Prostate gland (tissue), 2 donors: ENCODE data around the gene NRF1.

ENCODE experiments used
- POLR2A ChIP-seq: fragments of 450-650 bp; IDR thresholded peaks from one replicate; pipeline ENCODE4 v1.6.1; 2016; ENCODE audit warnings: antibody characterized with exemption, mild to moderate bottlenecking
- POLR2AphosphoS5 ChIP-seq: sonication (generic); formaldehyde crosslinking; IDR thresholded peaks from one replicate; pipeline ENCODE4 v1.6.1; 2017; ENCODE audit warnings: antibody characterized with exemption
- TF ChIP-seq, protein P1 (sequence below), 4 experiments: fragments of 200-600 bp in 2 of 4; fragments of 450-650 bp in 2 of 4; sonication (generic) in 2 of 4; IDR thresholded peaks; 1 replicate in 3 of 4; 2 replicates in 1 of 4; pipeline ENCODE4 v1.5.1; 2016 to 2019; ENCODE audit warnings: antibody characterized with exemption in 4 of 4, mild to moderate bottlenecking in 2 of 4, moderate library complexity in 2 of 4

DNA sequence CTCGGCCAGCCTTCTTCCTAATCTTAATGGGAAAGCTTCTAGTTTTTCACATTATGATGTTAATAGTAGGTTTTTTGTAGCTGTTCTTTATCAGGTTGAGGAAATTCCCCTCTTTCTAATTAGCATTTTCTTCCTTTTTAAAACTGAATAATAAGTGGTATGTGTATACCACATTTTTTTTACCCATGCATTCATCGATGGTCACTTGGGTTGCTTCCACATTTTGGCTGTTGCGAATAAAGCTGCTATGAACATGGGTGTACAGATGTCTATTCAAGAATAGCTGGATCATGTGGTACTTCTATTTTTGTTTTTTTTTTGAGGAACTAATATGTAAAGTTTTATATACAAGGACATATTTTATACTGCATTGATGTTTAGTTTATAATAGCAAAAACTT lies 44.3 kb downstream of the NRF1 start:
- TF ChIP-seq, protein P1, sequence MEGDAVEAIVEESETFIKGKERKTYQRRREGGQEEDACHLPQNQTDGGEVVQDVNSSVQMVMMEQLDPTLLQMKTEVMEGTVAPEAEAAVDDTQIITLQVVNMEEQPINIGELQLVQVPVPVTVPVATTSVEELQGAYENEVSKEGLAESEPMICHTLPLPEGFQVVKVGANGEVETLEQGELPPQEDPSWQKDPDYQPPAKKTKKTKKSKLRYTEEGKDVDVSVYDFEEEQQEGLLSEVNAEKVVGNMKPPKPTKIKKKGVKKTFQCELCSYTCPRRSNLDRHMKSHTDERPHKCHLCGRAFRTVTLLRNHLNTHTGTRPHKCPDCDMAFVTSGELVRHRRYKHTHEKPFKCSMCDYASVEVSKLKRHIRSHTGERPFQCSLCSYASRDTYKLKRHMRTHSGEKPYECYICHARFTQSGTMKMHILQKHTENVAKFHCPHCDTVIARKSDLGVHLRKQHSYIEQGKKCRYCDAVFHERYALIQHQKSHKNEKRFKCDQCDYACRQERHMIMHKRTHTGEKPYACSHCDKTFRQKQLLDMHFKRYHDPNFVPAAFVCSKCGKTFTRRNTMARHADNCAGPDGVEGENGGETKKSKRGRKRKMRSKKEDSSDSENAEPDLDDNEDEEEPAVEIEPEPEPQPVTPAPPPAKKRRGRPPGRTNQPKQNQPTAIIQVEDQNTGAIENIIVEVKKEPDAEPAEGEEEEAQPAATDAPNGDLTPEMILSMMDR (IDR thresholded peaks at IDR 0.05), result no peak
- TF ChIP-seq POLR2A (no peak), POLR2AphosphoS5 (no peak)
